GM12878 (cell line): ENCODE results near the gene CREB3L1. TPM values are rescaled to one million over a fixed set of nuclear protein-coding genes. Genes with fewer than 3 reads are reported as not detected.
A peak's percentile ranks its signal among the peaks of the same experiment; 100 is the strongest.

Experiments
- ATAC-seq: fragments of 200-7000 bp; cut with Tn5 transposase; 3 replicates; pipeline ENCODE4 v1.9.1; 2020; ENCODE audit warnings: mild to moderate bottlenecking, moderate library complexity
- BruUV-seq: library from RNA; stranded (reverse); fragments of 400-500 nt; replicated peaks from 2 replicates; lab custom pipeline; 2021; lab: Mats Ljungman, UMichigan
- CTCF ChIA-PET: fragments of 300-600 bp; sonication (Branson Sonifier 250); formaldehyde crosslinking; extraction: SDS; loops from one replicate; lab custom pipeline; 2021; ENCODE audit warnings: inconsistent platforms; lab: Yijun Ruan, JAX
- POLR2A ChIA-PET: fragments of 350-600 bp; formaldehyde crosslinking; extraction: SDS; loops from one replicate; lab custom pipeline; 2021; ENCODE audit warnings: inconsistent platforms; lab: Charles Lee
- RAD21 ChIA-PET: fragments of 300-600 bp; sonication (Branson Sonifier 250); formaldehyde crosslinking; loops from one replicate; lab custom pipeline; 2023; ENCODE audit warnings: antibody characterized with exemption; ENCODE audit not compliant: unreplicated experiment; lab: Charles Lee
- SMC1A ChIA-PET: fragments of 300-600 bp; sonication (Branson Sonifier 250); formaldehyde crosslinking; loops from one replicate; lab custom pipeline; 2023; ENCODE audit not compliant: unreplicated experiment, uncharacterized antibody; lab: Charles Lee
- DNase-seq: peaks from one replicate; pipeline ENCODE4 v3.0.0-alpha.2; 2011; ENCODE audit warnings: low read depth, low spot score
- FAIRE-seq: peaks from 3 replicates; lab custom pipeline; 2011; peaks lifted over from hg19 to GRCh38; lab: Jason Lieb, UNC
- H2AFZ ChIP-seq: 2 replicates; pipeline ENCODE4 v1.6.0; 2011; ENCODE audit warnings: low read depth, low read length, control low read depth; ENCODE audit not compliant: control insufficient read depth
- H3K27ac ChIP-seq: 2 replicates; pipeline ENCODE4 v1.5.1; 2011; ENCODE audit warnings: control low read depth; ENCODE audit not compliant: control insufficient read depth, insufficient read depth
- H3K27me3 ChIP-seq, 2 experiments: replicated peaks in 1 of 2; 2 replicates each; pipeline versions ENCODE4 v1.6.0 to v1.6.1; 2011; ENCODE audit warnings: low read length in 1 of 2; ENCODE audit not compliant: control insufficient read depth in 2 of 2, insufficient read depth in 2 of 2
- H3K36me3 ChIP-seq, 2 experiments: 2 replicates each; pipeline ENCODE4 v1.5.1; 2011; ENCODE audit warnings: low read length in 1 of 2; ENCODE audit not compliant: control insufficient read depth in 2 of 2, insufficient read depth in 2 of 2
- H3K4me1 ChIP-seq: 2 replicates; pipeline ENCODE4 v1.6.1; 2011; ENCODE audit warnings: mild to moderate bottlenecking, low read length, moderate library complexity, mixed read lengths; ENCODE audit not compliant: control insufficient read depth, insufficient read depth
- H3K4me2 ChIP-seq: 2 replicates; pipeline ENCODE4 v1.6.0; 2011; ENCODE audit warnings: control low read depth; ENCODE audit not compliant: control insufficient read depth, insufficient read depth
- H3K4me3 ChIP-seq: fragments of 200-600 bp; sonication (generic); 2 replicates; pipeline ENCODE4 v1.5.1; 2016
- H3K79me2 ChIP-seq: 2 replicates; pipeline ENCODE4 v1.6.0; 2011; ENCODE audit warnings: low read length; ENCODE audit not compliant: control insufficient read depth, insufficient read depth
- H3K9ac ChIP-seq: 2 replicates; pipeline ENCODE4 v1.8.0; 2011; ENCODE audit warnings: low read length, control low read depth, mixed read lengths; ENCODE audit not compliant: control insufficient read depth, insufficient read depth
- H3K9me3 ChIP-seq: replicated peaks from 3 replicates; pipeline ENCODE4 v1.5.1; 2011; ENCODE audit warnings: mild to moderate bottlenecking, low read length; ENCODE audit not compliant: control insufficient read depth, insufficient read depth
- H4K20me1 ChIP-seq: 2 replicates; pipeline ENCODE4 v1.6.0; 2011; ENCODE audit not compliant: control insufficient read depth, insufficient read depth
- WGBS: methylation state at CpG from one replicate; pipeline ENCODE4 v1.1.6; 2016; ENCODE audit warnings: low lambda C conversion rate; ENCODE audit not compliant: insufficient replicate concordance, insufficient coverage; ENCODE audit errors: missing lambda C conversion rate; 5-methylcytosine and 5-hydroxymethylcytosine counted together
- in situ Hi-C: fragments of 300-500 bp; cut with MboI; formaldehyde crosslinking; loops from 9 replicates; pipeline ENCODE4 v1.14.3; 2018; ENCODE audit warnings: mixed read lengths
- intact Hi-C: fragments of 100-400 bp; cut with micrococcal nuclease; formaldehyde crosslinking; loops from one replicate; pipeline ENCODE4 v1.14.2; 2022; ENCODE audit not compliant: unreplicated experiment
- polyA plus RNA-seq, 11 experiments: library from polyadenylated mRNA; depleted of rRNA in 4 of 11; unstranded in 6 of 11; stranded (reverse) in 5 of 11; fragments of >200 nt; fragmentation: Nextera tagmentation in 4 of 11; fragmentation: Illumina TruSeq in 1 of 11; extraction: Ambion mirVana in 4 of 11; extraction: Trizol in 1 of 11; gene quantifications; 1 replicate in 1 of 11; 2 replicates in 10 of 11; pipeline versions ENCODE4 v1.2.1 to v1.2.3, GENCODE V29; 2011 to 2016; ENCODE audit warnings: inconsistent platforms in 2 of 11, missing spikeins in 2 of 11, low read depth in 1 of 11
- total RNA-seq, 4 experiments: library from RNA; depleted of rRNA in 3 of 4; stranded (reverse); fragments of >200 nt in 3 of 4; fragmentation: Illumina TruSeq in 1 of 4; extraction: Trizol in 1 of 4; gene quantifications; 2 replicates each; pipeline versions ENCODE4 v1.2.1 to v1.2.3, GENCODE V29; 2013 to 2021
- TF ChIP-seq, protein P1 (sequence below): fragments of 450-650 bp; IDR thresholded peaks from 2 replicates; pipeline ENCODE4 v1.6.1; 2016; ENCODE audit warnings: mild to moderate bottlenecking
- TF ChIP-seq, protein P2 (sequence below): fragments of 450-650 bp; IDR thresholded peaks from 2 replicates; pipeline ENCODE4 v1.6.1; 2018; ENCODE audit warnings: mild to moderate bottlenecking, low read depth, moderate library complexity; ENCODE audit not compliant: partially characterized antibody

The CREB3L1 gene
- total and polyA plus RNA-seq, 10 of the 15 experiments (the other 5 are each of a cell fraction or from before 2014, with no cell fraction given), result 0.03 to 1.4 (median 0.22) TPM

DNA sequence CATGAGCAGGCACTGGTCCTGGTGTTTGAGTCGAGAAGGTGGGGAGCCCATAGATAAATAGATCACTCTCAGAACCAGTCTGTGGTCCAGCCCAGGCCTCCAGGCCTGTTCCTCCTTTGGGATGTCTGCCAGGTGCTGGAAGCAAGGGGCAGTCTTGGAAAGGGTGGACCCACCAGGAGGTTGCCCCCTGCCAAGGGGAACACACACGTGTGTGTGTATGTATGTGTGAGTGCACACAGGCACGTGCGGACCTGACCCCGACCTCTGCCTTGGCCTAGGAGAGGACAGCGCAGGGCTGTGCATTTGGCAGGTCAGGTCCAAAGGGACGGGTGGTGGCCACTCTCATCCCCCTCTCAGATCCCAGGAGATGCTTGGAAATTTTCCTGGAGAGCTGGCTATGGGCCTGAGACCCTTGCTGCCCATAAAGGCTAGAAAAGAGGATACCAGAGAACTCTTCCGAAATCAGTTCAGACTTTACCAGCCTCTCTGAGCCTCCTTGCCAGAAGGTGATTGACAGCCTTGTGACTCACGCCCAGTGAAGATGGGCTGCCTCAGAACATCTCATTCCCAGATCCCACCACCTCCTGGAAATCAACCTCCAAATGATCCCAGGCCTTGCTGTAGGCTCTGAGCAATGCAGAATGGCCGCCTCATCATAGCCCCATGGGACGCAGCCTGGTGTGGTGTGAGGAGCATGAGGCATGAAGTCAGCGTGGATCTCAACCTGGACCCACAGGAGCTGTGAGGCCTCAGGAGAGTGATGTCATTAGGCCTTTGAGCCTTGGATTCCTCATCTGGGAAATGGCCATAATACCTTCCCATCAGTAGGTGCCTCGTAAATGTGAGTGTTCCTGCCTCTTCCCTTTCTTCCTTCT is 24.0 kb upstream of the CREB3L1 start:
- CTCF ChIA-PET, result no interaction called here

More for the DNA sequence above, 24.0 kb upstream of the CREB3L1 start:
- no peak for FAIRE-seq
- ChIA-PET SMC1A (interaction anchor here (1.7 kb wide), 1 partner anchor 56 kb away, joined by 4 read pairs; no protein-coding TSS in a partner anchor), RAD21 (no interaction called here), POLR2A (no interaction called here)
- H2AFZ ChIP-seq, result no peak overlapping the region
- no peak overlapping the region for H3K4me2 ChIP-seq
- H3K9ac ChIP-seq, result no peak overlapping the region
- H3K27me3 ChIP-seq, result no peaks in the 10 kb centered on the region
- ATAC-seq, result no peak
- H3K79me2 ChIP-seq, result no peaks in the 10 kb centered on the region
- peaks cover 15% of the 10 kb centered on the region for H3K4me1 ChIP-seq
- H3K9me3 ChIP-seq, result no peaks in the 10 kb centered on the region
- intact Hi-C loops, result no loop called here
- H3K27ac ChIP-seq, result no peak overlapping the region
- H3K4me3 ChIP-seq, result no peak overlapping the region
- TF ChIP-seq, protein P1, sequence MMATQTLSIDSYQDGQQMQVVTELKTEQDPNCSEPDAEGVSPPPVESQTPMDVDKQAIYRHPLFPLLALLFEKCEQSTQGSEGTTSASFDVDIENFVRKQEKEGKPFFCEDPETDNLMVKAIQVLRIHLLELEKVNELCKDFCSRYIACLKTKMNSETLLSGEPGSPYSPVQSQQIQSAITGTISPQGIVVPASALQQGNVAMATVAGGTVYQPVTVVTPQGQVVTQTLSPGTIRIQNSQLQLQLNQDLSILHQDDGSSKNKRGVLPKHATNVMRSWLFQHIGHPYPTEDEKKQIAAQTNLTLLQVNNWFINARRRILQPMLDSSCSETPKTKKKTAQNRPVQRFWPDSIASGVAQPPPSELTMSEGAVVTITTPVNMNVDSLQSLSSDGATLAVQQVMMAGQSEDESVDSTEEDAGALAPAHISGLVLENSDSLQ, result 0 out of 2 replicates have a peak, but pooled peaks have one; percentile 23
- TF ChIP-seq, protein P2, sequence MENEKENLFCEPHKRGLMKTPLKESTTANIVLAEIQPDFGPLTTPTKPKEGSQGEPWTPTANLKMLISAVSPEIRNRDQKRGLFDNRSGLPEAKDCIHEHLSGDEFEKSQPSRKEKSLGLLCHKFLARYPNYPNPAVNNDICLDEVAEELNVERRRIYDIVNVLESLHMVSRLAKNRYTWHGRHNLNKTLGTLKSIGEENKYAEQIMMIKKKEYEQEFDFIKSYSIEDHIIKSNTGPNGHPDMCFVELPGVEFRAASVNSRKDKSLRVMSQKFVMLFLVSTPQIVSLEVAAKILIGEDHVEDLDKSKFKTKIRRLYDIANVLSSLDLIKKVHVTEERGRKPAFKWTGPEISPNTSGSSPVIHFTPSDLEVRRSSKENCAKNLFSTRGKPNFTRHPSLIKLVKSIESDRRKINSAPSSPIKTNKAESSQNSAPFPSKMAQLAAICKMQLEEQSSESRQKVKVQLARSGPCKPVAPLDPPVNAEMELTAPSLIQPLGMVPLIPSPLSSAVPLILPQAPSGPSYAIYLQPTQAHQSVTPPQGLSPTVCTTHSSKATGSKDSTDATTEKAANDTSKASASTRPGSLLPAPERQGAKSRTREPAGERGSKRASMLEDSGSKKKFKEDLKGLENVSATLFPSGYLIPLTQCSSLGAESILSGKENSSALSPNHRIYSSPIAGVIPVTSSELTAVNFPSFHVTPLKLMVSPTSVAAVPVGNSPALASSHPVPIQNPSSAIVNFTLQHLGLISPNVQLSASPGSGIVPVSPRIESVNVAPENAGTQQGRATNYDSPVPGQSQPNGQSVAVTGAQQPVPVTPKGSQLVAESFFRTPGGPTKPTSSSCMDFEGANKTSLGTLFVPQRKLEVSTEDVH, result no peak
- in situ Hi-C loops, result no loop called here
- no TSS peak for BruUV-seq
- no peaks in the 10 kb centered on the region for H4K20me1 ChIP-seq
- 62% methylated on average over 13 of the region's 13 CpGs for WGBS
- H3K36me3 ChIP-seq, result no peaks in the 10 kb centered on the region
- no peak for DNase-seq
